COLO829 (cell line): ENCODE data around the gene ADH6.
"Not testable (repeated sequence)": the region's sequence is repeated elsewhere in the genome, so short reads cannot be mapped to it uniquely, and the experiment has no call there.

Experiments used
- DNase-seq: peaks from one replicate; pipeline ENCODE4 v3.0.0; 2012; ENCODE audit warnings: low spot score

The ADH6 gene

GRCh38 chr4:99190336-99190735, 28.7 kb downstream of the ADH6 start:
- no peak for DNase-seq

- not testable (repeated sequence) for DNase-seq
These were observed 29.1 kb downstream of the ADH6 start for GRCh38 chr4:99189900-99190299.

- no peak for DNase-seq
These were observed 33.0 kb downstream of the ADH6 start for GRCh38 chr4:99186029-99186428.

- no peak for DNase-seq
These were observed 33.5 kb downstream of the ADH6 start for GRCh38 chr4:99185581-99185980.

- DNase-seq, result no peak
These were observed 38.5 kb downstream of the ADH6 start for GRCh38 chr4:99180382-99181070.

- DNase-seq, result no peak
These were observed 39.4 kb downstream of the ADH6 start for GRCh38 chr4:99179626-99180025.

- DNase-seq, result no peak
These were observed 39.9 kb downstream of the ADH6 start for GRCh38 chr4:99179178-99179577.

GRCh38 chr4:99166544-99166943, 52.5 kb downstream of the ADH6 start:
- DNase-seq, result no peak

- DNase-seq, result no peak
These were observed 53.1 kb downstream of the ADH6 start for GRCh38 chr4:99165978-99166377.

- no peak for DNase-seq
These were observed 57.5 kb downstream of the ADH6 start for GRCh38 chr4:99161373-99162099.

GRCh38 chr4:99159699-99160098, 59.3 kb downstream of the ADH6 start:
- no peak for DNase-seq

GRCh38 chr4:99157478-99157935, 61.5 kb downstream of the ADH6 start:
- no peak for DNase-seq

- DNase-seq, result no peak
These were observed 62.1 kb downstream of the ADH6 start for GRCh38 chr4:99156992-99157391.

GRCh38 chr4:99154658-99155342, 64.2 kb downstream of the ADH6 start:
- DNase-seq, result no peak
